MM.1S (cell line): ENCODE measurements around the gene NBEA.

Experiments used
- DNase-seq: peaks from one replicate; pipeline ENCODE4 v3.0.0-alpha.2; 2015
- H2AFZ ChIP-seq: fragments of 300-600 bp; sonication (generic); 2 replicates; pipeline ENCODE4 v1.6.0; 2016; ENCODE audit warnings: antibody characterized with exemption, low read length
- H3F3A ChIP-seq: fragments of 300-600 bp; sonication (generic); 2 replicates; pipeline ENCODE4 v1.6.1; 2016; ENCODE audit warnings: mild to moderate bottlenecking, antibody characterized with exemption, low read length, moderate library complexity, mixed read lengths; ENCODE audit not compliant: insufficient read depth
- H3K27ac ChIP-seq: fragments of 300-600 bp; sonication (generic); 2 replicates; pipeline ENCODE4 v1.5.1; 2016; ENCODE audit warnings: mild to moderate bottlenecking, low read length
- H3K27me3 ChIP-seq: fragments of 300-600 bp; sonication (generic); replicated peaks from 2 replicates; pipeline ENCODE4 v1.6.0; 2016; ENCODE audit warnings: low read length; ENCODE audit not compliant: insufficient read depth
- H3K36me3 ChIP-seq: fragments of 300-600 bp; sonication (generic); replicated peaks from 2 replicates; pipeline ENCODE4 v1.6.1; 2016; ENCODE audit warnings: mild to moderate bottlenecking, low read length, mixed read lengths; ENCODE audit not compliant: insufficient read depth
- H3K4me1 ChIP-seq: fragments of 300-600 bp; sonication (generic); 2 replicates; pipeline ENCODE4 v1.6.1; 2016; ENCODE audit warnings: low read length, mixed read lengths
- H3K4me2 ChIP-seq: fragments of 300-600 bp; sonication (generic); 2 replicates; pipeline ENCODE4 v1.6.0; 2016; ENCODE audit warnings: low read depth, low read length
- H3K4me3 ChIP-seq: fragments of 300-600 bp; sonication (generic); 2 replicates; pipeline ENCODE4 v1.5.1; 2016; ENCODE audit warnings: low read length, mixed read lengths
- H3K79me2 ChIP-seq: fragments of 300-600 bp; sonication (generic); 2 replicates; pipeline ENCODE4 v1.6.1; 2016; ENCODE audit warnings: mixed run types, low read length, mixed read lengths
- H3K9ac ChIP-seq: fragments of 300-600 bp; sonication (generic); 2 replicates; pipeline ENCODE4 v1.6.1; 2016; ENCODE audit warnings: low read length, mixed read lengths
- H3K9me2 ChIP-seq: fragments of 300-600 bp; sonication (generic); replicated peaks from 2 replicates; pipeline ENCODE4 v1.6.1; 2016; ENCODE audit warnings: mild to moderate bottlenecking, low read length, mixed read lengths; ENCODE audit not compliant: insufficient read depth
- H3K9me3 ChIP-seq: fragments of 300-600 bp; sonication (generic); replicated peaks from 2 replicates; pipeline ENCODE4 v1.6.1; 2016; ENCODE audit warnings: mild to moderate bottlenecking, low read length, mixed read lengths; ENCODE audit not compliant: insufficient read depth
- H4K20me1 ChIP-seq: fragments of 300-600 bp; sonication (generic); 2 replicates; pipeline ENCODE4 v1.6.1; 2016; ENCODE audit warnings: mild to moderate bottlenecking, low read length, moderate library complexity, mixed read lengths; ENCODE audit not compliant: insufficient read depth
- CTCF ChIP-seq: fragments of 300-600 bp; sonication (generic); IDR thresholded peaks from 2 replicates; pipeline ENCODE4 v1.5.1; 2016; ENCODE audit warnings: antibody characterized with exemption, low read length, mixed read lengths
- EZH2 ChIP-seq: fragments of 300-600 bp; sonication (generic); optimal IDR thresholded peaks from 2 replicates; pipeline ENCODE3; 2017; ENCODE audit warnings: low read depth, mild to moderate bottlenecking, antibody characterized with exemption, low read length, mixed read lengths
- EZH2phosphoT487 ChIP-seq: fragments of 300-600 bp; sonication (generic); IDR thresholded peaks from 2 replicates; pipeline ENCODE4 v1.6.1; 2018; ENCODE audit warnings: antibody characterized with exemption, low read length

The NBEA gene

GRCh38 chr13:35557475-35557874 is 615.4 kb downstream of the NBEA start:
- Histone ChIP-seq H3K4me3 (no peak overlapping the region), H3K9ac (no peak overlapping the region), H3K9me3 (no peaks in the 10 kb centered on the region), H3K36me3 (no peaks in the 10 kb centered on the region), H4K20me1 (no peaks in the 10 kb centered on the region), H3K4me1 (no peaks in the 10 kb centered on the region), H3K4me2 (no peak overlapping the region), H3K27me3 (no peaks in the 10 kb centered on the region), H3K79me2 (no peaks in the 10 kb centered on the region), H2AFZ (no peak overlapping the region), H3K27ac (no peak overlapping the region), H3F3A (no peaks in the 10 kb centered on the region), H3K9me2 (no peaks in the 10 kb centered on the region)
- DNase-seq, result no peak
- TF ChIP-seq CTCF, result no peak
- no peak for TF ChIP-seq EZH2
- TF ChIP-seq EZH2phosphoT487, result no peak

- no peaks in the 10 kb centered on the region for H3K9me2 ChIP-seq
- H4K20me1 ChIP-seq, result no peaks in the 10 kb centered on the region
- no peaks in the 10 kb centered on the region for H3K27me3 ChIP-seq
- no peak overlapping the region for H2AFZ ChIP-seq
- no peaks in the 10 kb centered on the region for H3K79me2 ChIP-seq
- no peaks in the 10 kb centered on the region for H3K36me3 ChIP-seq
- H3K4me3 ChIP-seq, result no peak overlapping the region
- H3K27ac ChIP-seq, result no peak overlapping the region
- H3K9me3 ChIP-seq, result no peaks in the 10 kb centered on the region
- TF ChIP-seq EZH2phosphoT487, result no peak
- no peak for TF ChIP-seq CTCF
- no peak for TF ChIP-seq EZH2
- no peak overlapping the region for H3K9ac ChIP-seq
- H3F3A ChIP-seq, result no peaks in the 10 kb centered on the region
- no peaks in the 10 kb centered on the region for H3K4me1 ChIP-seq
- no peak overlapping the region for H3K4me2 ChIP-seq
- no peak for DNase-seq
These were observed 619.5 kb downstream of the NBEA start for GRCh38 chr13:35561540-35561939.

GRCh38 chr13:35565273-35565672 is 623.2 kb downstream of the NBEA start:
- TF ChIP-seq EZH2 (no peak), EZH2phosphoT487 (no peak), CTCF (no peak)
- Histone ChIP-seq H3K4me2 (no peak overlapping the region), H3K9me3 (no peaks in the 10 kb centered on the region)

GRCh38 chr13:35566340-35566739 is 624.3 kb downstream of the NBEA start:
- H3K79me2 ChIP-seq, result no peaks in the 10 kb centered on the region
- H3K4me1 ChIP-seq, result 0 out of 2 replicates have a peak, but pooled peaks cover 4% of the 10 kb centered on the region
- H3K9me2 ChIP-seq, result no peaks in the 10 kb centered on the region
- no peak overlapping the region for H3K27ac ChIP-seq
- H3K9me3 ChIP-seq, result no peaks in the 10 kb centered on the region
- H2AFZ ChIP-seq, result no peak overlapping the region
- no peaks in the 10 kb centered on the region for H4K20me1 ChIP-seq
- TF ChIP-seq CTCF (no peak), EZH2phosphoT487 (no peak), EZH2 (no peak)
- H3K4me3 ChIP-seq, result no peak overlapping the region
- no peak overlapping the region for H3K9ac ChIP-seq
- H3F3A ChIP-seq, result no peaks in the 10 kb centered on the region
- no peak overlapping the region for H3K4me2 ChIP-seq
- H3K27me3 ChIP-seq, result no peaks in the 10 kb centered on the region
- no peaks in the 10 kb centered on the region for H3K36me3 ChIP-seq
- DNase-seq, result peak; percentile 77

More at GRCh38 chr13:35565273-35565672, 623.2 kb downstream of the NBEA start:
- DNase-seq, result no peak
- Histone ChIP-seq H3K79me2 (no peaks in the 10 kb centered on the region), H3K27ac (no peak overlapping the region), H4K20me1 (no peaks in the 10 kb centered on the region), H2AFZ (no peak overlapping the region), H3K4me1 (0 out of 2 replicates have a peak, but pooled peaks cover 4% of the 10 kb centered on the region), H3K27me3 (no peaks in the 10 kb centered on the region), H3K9ac (no peak overlapping the region), H3K36me3 (no peaks in the 10 kb centered on the region), H3K4me3 (no peak overlapping the region), H3F3A (no peaks in the 10 kb centered on the region), H3K9me2 (no peaks in the 10 kb centered on the region)
